K562 (cell line): ENCODE measurements around the gene ABCA3.

ENCODE experiments used
- CBX5 ChIP-seq: IDR thresholded peaks from 2 replicates; pipeline ENCODE4 v1.6.1; 2014; ENCODE audit warnings: low read depth, borderline replicate concordance
- CHD4 ChIP-seq: fragments of 200-600 bp; sonication (generic); IDR thresholded peaks from 3 replicates; pipeline ENCODE4 v1.6.1; 2012; ENCODE audit warnings: low read depth, mild to moderate bottlenecking, mixed read lengths, low read length, inconsistent platforms; ENCODE audit not compliant: insufficient read depth, insufficient replicate concordance, poor library complexity, severe bottlenecking
- KDM1A ChIP-seq, 2 experiments: fragments of 450-650 bp; IDR thresholded peaks; 2 replicates each; pipeline ENCODE4 v1.6.1; 2016; ENCODE audit warnings: mild to moderate bottlenecking in 2 of 2
- KLF13 ChIP-seq: fragments of 450-650 bp; IDR thresholded peaks from 2 replicates; pipeline ENCODE4 v1.6.1; 2016; ENCODE audit warnings: missing genetic modification characterization, low read depth, mild to moderate bottlenecking, missing compliant biosample characterization, moderate library complexity, borderline replicate concordance
- MXI1 ChIP-seq: IDR thresholded peaks from 2 replicates; pipeline ENCODE4 v1.6.1; 2011; ENCODE audit warnings: low read depth, mild to moderate bottlenecking, improper control_type of control experiment, low read length
- NR2C1 ChIP-seq, 2 experiments: fragments of 450-650 bp; IDR thresholded peaks; 2 replicates each; pipeline ENCODE4 v1.6.1; 2017; ENCODE audit warnings: mild to moderate bottlenecking in 2 of 2, antibody characterized with exemption in 1 of 2, inconsistent platforms in 1 of 2, missing compliant biosample characterization in 1 of 2, missing genetic modification characterization in 1 of 2
- RHOXF2B ChIP-seq: fragments of 250-450 bp; sonication (Bioruptor Pico); conservative IDR thresholded peaks from 2 replicates; pipeline ENCODE4 v1.5.1; 2021
- TBP ChIP-seq: optimal IDR thresholded peaks from 2 replicates; pipeline ENCODE3; 2011; ENCODE audit warnings: low read depth, low read length, improper control_type of control experiment
- ZNF589 ChIP-seq: fragments of 200-800 bp; sonication (Bioruptor generic); IDR thresholded peaks from 2 replicates; pipeline ENCODE4 v1.6.1; 2016; ENCODE audit warnings: low read depth, missing genetic modification characterization, missing compliant biosample characterization

DNA sequence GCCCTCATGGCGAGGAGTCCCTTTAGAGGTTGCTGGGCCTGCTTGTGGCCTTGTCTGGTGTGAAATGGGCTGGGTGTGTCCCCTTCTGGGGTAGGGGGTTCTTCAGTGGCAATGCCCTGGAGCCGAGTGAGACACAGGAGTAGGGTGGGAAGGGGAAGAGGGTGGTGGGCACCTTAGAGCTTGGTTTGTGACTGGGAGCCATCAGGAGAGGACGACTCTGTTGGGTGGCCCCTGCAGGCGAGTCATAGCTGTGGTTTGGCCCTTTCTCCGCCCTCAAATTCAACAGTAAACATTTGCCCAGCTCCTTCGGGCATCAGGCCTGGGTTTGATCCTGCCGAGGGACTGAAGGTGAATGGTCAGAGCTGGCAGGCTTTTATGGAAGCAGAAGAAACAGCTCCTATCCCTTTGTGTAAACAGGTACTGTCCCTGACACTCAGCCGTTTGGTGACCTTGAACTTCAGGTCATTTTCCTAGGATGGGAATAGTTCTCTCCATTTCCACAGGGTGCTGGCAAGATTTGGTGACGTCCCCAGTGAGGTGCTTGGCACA lies 114.2 kb downstream of the ABCA3 start:
- TF ChIP-seq KLF13 (tag) (no peak), NR2C1 (IDR thresholded peaks at IDR 0.05) (no peak), NR2C1 (tag; IDR thresholded peaks at IDR 0.05) (no peak), TBP (no peak), ZNF589 (no peak), KDM1A (IDR thresholded peaks at IDR 0.05) (no peak), CHD4 (no peak), MXI1 (no peak), RHOXF2B (CRISPR knock-in tag) (no peak), CBX5 (no peak)
